IMR-90 (cell line): ENCODE results near the gene ITGB4. TPM values are rescaled to one million over a fixed set of nuclear protein-coding genes. Genes with fewer than 3 reads are reported as not detected.

Source experiments
- ATAC-seq: fragments of 200-7000 bp; cut with Tn5 transposase; 2 replicates; pipeline ENCODE4 v1.9.1; 2020; ENCODE audit warnings: low read depth, mild to moderate bottlenecking, moderate library complexity
- BruUV-seq: library from RNA; stranded (reverse); fragments of 400-500 nt; replicated peaks from 2 replicates; lab custom pipeline; 2021; lab: Mats Ljungman, UMichigan
- CTCF ChIA-PET: fragments of 300-600 bp; formaldehyde crosslinking; extraction: SDS; loops from one replicate; lab custom pipeline; 2021; ENCODE audit warnings: antibody characterized with exemption; lab: Yijun Ruan, JAX
- POLR2A ChIA-PET: fragments of 300-600 bp; sonication (Branson Sonifier 250); formaldehyde crosslinking; loops from one replicate; lab custom pipeline; 2022; ENCODE audit warnings: antibody characterized with exemption; ENCODE audit not compliant: unreplicated experiment; lab: Charles Lee
- DNase-seq: peaks from one replicate; pipeline ENCODE4 v3.0.0; 2013
- H2AFZ ChIP-seq: replicated peaks from 2 replicates; pipeline ENCODE3; 2013; ENCODE audit warnings: low read length, mild to moderate bottlenecking; ENCODE audit not compliant: poor library complexity
- H2AK5ac ChIP-seq: 2 replicates; pipeline ENCODE4 v1.6.1; 2013; ENCODE audit warnings: low read depth, low read length, inconsistent platforms
- H2AK9ac ChIP-seq: replicated peaks from 2 replicates; pipeline ENCODE3; 2013; ENCODE audit warnings: mild to moderate bottlenecking, low read depth, low read length, moderate library complexity; ENCODE audit not compliant: poor library complexity
- H2BK120ac ChIP-seq: 2 replicates; pipeline ENCODE4 v1.6.1; 2013; ENCODE audit warnings: low read depth, low read length, inconsistent platforms
- H2BK15ac ChIP-seq: 3 replicates; pipeline ENCODE4 v1.6.1; 2013; ENCODE audit warnings: low read depth, low read length, inconsistent platforms
- H2BK20ac ChIP-seq: 2 replicates; pipeline ENCODE4 v1.6.1; 2013; ENCODE audit warnings: low read depth, mild to moderate bottlenecking, inconsistent platforms, low read length, moderate library complexity
- H2BK5ac ChIP-seq: 2 replicates; pipeline ENCODE4 v1.6.1; 2013; ENCODE audit warnings: mild to moderate bottlenecking, low read depth, low read length, inconsistent platforms; ENCODE audit not compliant: poor library complexity, severe bottlenecking
- H3K14ac ChIP-seq: replicated peaks from 2 replicates; pipeline ENCODE4 v1.6.1; 2013; ENCODE audit warnings: low read depth, low read length, inconsistent platforms
- H3K18ac ChIP-seq: 2 replicates; pipeline ENCODE4 v1.6.1; 2013; ENCODE audit warnings: low read depth, low read length, control low read depth
- H3K23ac ChIP-seq: 2 replicates; pipeline ENCODE4 v1.6.1; 2013; ENCODE audit warnings: low read depth, low read length, inconsistent platforms
- H3K27ac ChIP-seq: 2 replicates; pipeline ENCODE4 v1.5.1; 2013; ENCODE audit warnings: mild to moderate bottlenecking, control low read depth, low read length; ENCODE audit not compliant: insufficient read depth
- H3K27me3 ChIP-seq: 2 replicates; pipeline ENCODE4 v1.6.1; 2013; ENCODE audit warnings: low read length; ENCODE audit not compliant: control insufficient read depth, insufficient read depth
- H3K36me3 ChIP-seq: 2 replicates; pipeline ENCODE4 v1.6.1; 2013; ENCODE audit warnings: low read length, mixed read lengths; ENCODE audit not compliant: control insufficient read depth, insufficient read depth
- H3K4ac ChIP-seq: 2 replicates; pipeline ENCODE4 v1.6.1; 2013; ENCODE audit warnings: low read depth, low read length, inconsistent platforms
- H3K4me1 ChIP-seq: 2 replicates; pipeline ENCODE4 v1.6.1; 2013; ENCODE audit warnings: low read length, mixed read lengths; ENCODE audit not compliant: control insufficient read depth, insufficient read depth
- H3K4me2 ChIP-seq: 2 replicates; pipeline ENCODE4 v1.6.1; 2013; ENCODE audit warnings: low read depth, mild to moderate bottlenecking, control low read depth, low read length, moderate library complexity
- H3K4me3 ChIP-seq: 2 replicates; pipeline ENCODE4 v1.5.1; 2013; ENCODE audit warnings: low read depth, mild to moderate bottlenecking, control low read depth, low read length, moderate library complexity; ENCODE audit not compliant: insufficient read depth
- H3K56ac ChIP-seq: 2 replicates; pipeline ENCODE4 v1.6.1; 2013; ENCODE audit warnings: low read length, inconsistent platforms; ENCODE audit not compliant: insufficient read depth; ENCODE audit errors: extremely low read depth
- H3K79me1 ChIP-seq, 2 experiments: 2 replicates each; pipeline ENCODE4 v1.6.1; 2013; ENCODE audit warnings: low read length in 2 of 2, inconsistent platforms in 1 of 2, low read depth in 1 of 2
- H3K9ac ChIP-seq: 2 replicates; pipeline ENCODE4 v1.6.1; 2013; ENCODE audit warnings: low read depth, low read length, control low read depth
- H3K9me1 ChIP-seq: 2 replicates; pipeline ENCODE4 v1.6.1; 2013; ENCODE audit warnings: low read length, inconsistent platforms; ENCODE audit not compliant: insufficient read depth
- H3K9me3 ChIP-seq: 2 replicates; pipeline ENCODE4 v1.6.1; 2013; ENCODE audit warnings: low read length; ENCODE audit not compliant: control insufficient read depth, insufficient read depth
- H4K20me1 ChIP-seq: 2 replicates; pipeline ENCODE4 v1.6.1; 2013; ENCODE audit warnings: low read length, inconsistent platforms; ENCODE audit not compliant: insufficient read depth
- H4K5ac ChIP-seq: 2 replicates; pipeline ENCODE4 v1.6.1; 2013; ENCODE audit warnings: mild to moderate bottlenecking, low read depth, low read length, control low read depth
- H4K8ac ChIP-seq, 2 experiments: 2 replicates each; pipeline ENCODE4 v1.6.1; 2013; ENCODE audit warnings: low read depth in 2 of 2, low read length in 2 of 2, control low read depth in 1 of 2, inconsistent platforms in 1 of 2
- H4K91ac ChIP-seq: 2 replicates; pipeline ENCODE4 v1.6.1; 2013; ENCODE audit warnings: low read depth, low read length, inconsistent platforms; ENCODE audit not compliant: insufficient read depth
- BHLHE40 ChIP-seq: fragments of 150-350 bp; IDR thresholded peaks from 2 replicates; pipeline ENCODE4 v1.6.1; 2016; ENCODE audit warnings: mild to moderate bottlenecking, low read depth, low read length
- CEBPB ChIP-seq: IDR thresholded peaks from 2 replicates; pipeline ENCODE4 v1.6.1; 2012; ENCODE audit warnings: low read depth, low read length, improper control_type of control experiment
- CHD1 ChIP-seq: IDR thresholded peaks from 2 replicates; pipeline ENCODE4 v1.6.1; 2012; ENCODE audit warnings: low read depth, low read length, improper control_type of control experiment
- FOS ChIP-seq: fragments of 150-350 bp; IDR thresholded peaks from 2 replicates; pipeline ENCODE4 v1.6.1; 2016; ENCODE audit warnings: low read depth, low read length
- MAFK ChIP-seq: IDR thresholded peaks from 2 replicates; pipeline ENCODE4 v1.6.1; 2012; ENCODE audit warnings: low read depth, low read length, improper control_type of control experiment
- MAZ ChIP-seq: IDR thresholded peaks from 2 replicates; pipeline ENCODE4 v1.6.1; 2012; ENCODE audit warnings: low read depth, mild to moderate bottlenecking, low read length, improper control_type of control experiment, moderate library complexity, borderline replicate concordance
- MXI1 ChIP-seq: IDR thresholded peaks from 2 replicates; pipeline ENCODE4 v1.6.1; 2012; ENCODE audit warnings: low read depth, mild to moderate bottlenecking, low read length, moderate library complexity, borderline replicate concordance
- NFE2L2 ChIP-seq: fragments of 150-350 bp; IDR thresholded peaks from 2 replicates; pipeline ENCODE4 v1.6.1; 2016; ENCODE audit warnings: low read depth, mild to moderate bottlenecking, low read length
- POLR2A ChIP-seq: IDR thresholded peaks from 2 replicates; pipeline ENCODE4 v1.6.1; 2012; ENCODE audit warnings: mild to moderate bottlenecking, low read depth, low read length
- RCOR1 ChIP-seq: IDR thresholded peaks from 2 replicates; pipeline ENCODE4 v1.6.1; 2012; ENCODE audit warnings: mild to moderate bottlenecking, low read length, improper control_type of control experiment; ENCODE audit not compliant: insufficient replicate concordance
- RFX5 ChIP-seq: IDR thresholded peaks from 2 replicates; pipeline ENCODE4 v1.8.0; 2012; ENCODE audit warnings: low read depth, mild to moderate bottlenecking, low read length, moderate library complexity
- SMC3 ChIP-seq: fragments of 150-350 bp; IDR thresholded peaks from 2 replicates; pipeline ENCODE4 v1.6.1; 2016; ENCODE audit warnings: low read depth, mild to moderate bottlenecking, antibody characterized with exemption, low read length, moderate library complexity
- WGBS, 2 experiments: methylation state at CpG; one replicate each; pipeline versions ENCODE4 v1.1.5 to v1.1.7; 2013; ENCODE audit warnings: missing lambda C conversion rate in 2 of 2; ENCODE audit not compliant: insufficient read length in 1 of 2; ENCODE audit errors: extremely low coverage in 2 of 2; 5-methylcytosine and 5-hydroxymethylcytosine counted together
- dilution Hi-C: fragments of 300-500 bp; cut with HindIII; formaldehyde crosslinking; loops from one replicate; pipeline ENCODE4 v1.14.3; 2018; ENCODE audit warnings: low sequenced_read_pairs; ENCODE audit not compliant: unreplicated experiment
- in situ Hi-C: fragments of 300-500 bp; cut with MboI; formaldehyde crosslinking; loops from 3 replicates; pipeline ENCODE4 v1.14.3; 2019; ENCODE audit warnings: low sequenced_read_pairs, inconsistent platforms, mixed read lengths
- intact Hi-C: fragments of 100-400 bp; cut with micrococcal nuclease; formaldehyde crosslinking; loops from 2 replicates; pipeline ENCODE4 v1.10.0; 2022
- polyA plus RNA-seq, 3 experiments: library from polyadenylated mRNA; depleted of rRNA; stranded (reverse); fragments of >200 nt; gene quantifications; 2 replicates each; pipeline ENCODE4 v1.2.3, GENCODE V29; 2012; ENCODE audit warnings: low replicate concordance in 1 of 3
- total RNA-seq: library from RNA; depleted of rRNA; stranded (reverse); fragments of >200 nt; gene quantifications from 2 replicates; pipeline ENCODE4 v1.2.3, GENCODE V29; 2012
- TF ChIP-seq, protein P1 (sequence below): fragments of 150-350 bp; IDR thresholded peaks from 2 replicates; pipeline ENCODE4 v1.6.1; 2017; ENCODE audit warnings: mild to moderate bottlenecking, antibody characterized with exemption, low read length, low read depth
- TF ChIP-seq, protein P2 (sequence below): conservative IDR thresholded peaks from 2 replicates; pipeline ENCODE4 v1.5.1; 2012; ENCODE audit warnings: mild to moderate bottlenecking, low read depth, low read length, improper control_type of control experiment
- TF ChIP-seq, protein P3 (sequence below): fragments of 150-350 bp; IDR thresholded peaks from 2 replicates; pipeline ENCODE4 v1.6.1; 2016; ENCODE audit warnings: low read depth, mild to moderate bottlenecking, low read length, moderate library complexity, borderline replicate concordance

Gene ITGB4
- total and polyA plus RNA-seq, 2 of the 4 experiments (the other 2 are of a cell fraction): under 0.01 to 0.27 TPM

DNA sequence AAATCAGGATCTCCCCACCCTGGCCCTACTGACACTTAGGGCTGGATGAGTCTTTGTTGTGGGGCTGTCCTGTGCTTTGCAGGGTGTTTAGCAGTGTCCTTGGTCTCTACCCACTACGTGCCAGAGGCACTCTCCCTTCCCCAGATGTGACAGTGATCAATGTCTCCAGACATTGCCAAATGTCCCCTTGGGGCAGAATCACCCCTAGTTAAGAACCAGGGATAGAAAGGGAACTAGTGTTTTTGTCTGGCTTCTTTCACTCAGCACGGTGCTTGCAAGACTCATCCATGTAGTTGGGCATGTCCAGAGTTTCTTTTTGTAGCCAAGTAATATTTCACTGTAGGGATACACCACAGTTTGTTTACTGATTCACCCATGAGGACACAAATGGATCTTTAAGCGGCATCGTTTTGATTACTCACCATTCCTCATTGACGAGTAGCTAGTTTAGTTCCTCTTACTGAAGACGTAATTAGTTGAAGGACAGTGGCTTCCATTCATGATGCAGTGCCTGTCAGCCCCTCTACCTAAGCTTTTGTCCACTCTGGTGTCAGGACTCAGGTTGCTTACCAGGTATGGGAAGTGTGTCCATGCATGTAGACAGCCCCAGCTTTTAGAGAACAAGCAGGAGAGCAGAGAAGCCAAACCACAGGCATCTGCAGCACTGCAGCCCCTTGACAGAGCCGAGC lies 26.0 kb upstream of the ITGB4 start:
- no peaks in the 10 kb centered on the region for H3K27me3 ChIP-seq
- H3K23ac ChIP-seq: peak overlapping the region; percentile 56; the same call in 1 of the 2 replicates
- DNase-seq (peak; percentile 48), ATAC-seq (no peak)
- H4K8ac ChIP-seq: no peak overlapping the region
- H4K5ac ChIP-seq: no peak overlapping the region
- BruUV-seq: no TSS peak
- no peak overlapping the region for H2AK9ac ChIP-seq
- no peak overlapping the region for H3K4me2 ChIP-seq
- ChIA-PET CTCF (no interaction called here), POLR2A (no interaction called here)
- in situ Hi-C loops: no loop called here
- 100% methylated on average over 1 of the region's 7 CpGs; no CpG with 5 or more reads in 1 of the 2 experiments for WGBS, 2 experiments
- no peak overlapping the region for H2AK5ac ChIP-seq
- intact Hi-C loops: no loop called here
- H2BK5ac ChIP-seq: no peak overlapping the region
- dilution Hi-C loops: no loop called here
- H2BK15ac ChIP-seq: no peak overlapping the region
- H3K36me3 ChIP-seq: peaks cover 42% of the 10 kb centered on the region
- TF ChIP-seq NFE2L2 (no peak), CHD1 (no peak), RFX5 (no peak), BHLHE40 (no peak), SMC3 (no peak), FOS (no peak), MAZ (no peak), POLR2A (no peak), MXI1 (no peak), CEBPB (no peak), RCOR1 (no peak), MAFK (no peak)
- TF ChIP-seq, protein P1, sequence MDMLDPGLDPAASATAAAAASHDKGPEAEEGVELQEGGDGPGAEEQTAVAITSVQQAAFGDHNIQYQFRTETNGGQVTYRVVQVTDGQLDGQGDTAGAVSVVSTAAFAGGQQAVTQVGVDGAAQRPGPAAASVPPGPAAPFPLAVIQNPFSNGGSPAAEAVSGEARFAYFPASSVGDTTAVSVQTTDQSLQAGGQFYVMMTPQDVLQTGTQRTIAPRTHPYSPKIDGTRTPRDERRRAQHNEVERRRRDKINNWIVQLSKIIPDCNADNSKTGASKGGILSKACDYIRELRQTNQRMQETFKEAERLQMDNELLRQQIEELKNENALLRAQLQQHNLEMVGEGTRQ: no peak
- TF ChIP-seq, protein P2, sequence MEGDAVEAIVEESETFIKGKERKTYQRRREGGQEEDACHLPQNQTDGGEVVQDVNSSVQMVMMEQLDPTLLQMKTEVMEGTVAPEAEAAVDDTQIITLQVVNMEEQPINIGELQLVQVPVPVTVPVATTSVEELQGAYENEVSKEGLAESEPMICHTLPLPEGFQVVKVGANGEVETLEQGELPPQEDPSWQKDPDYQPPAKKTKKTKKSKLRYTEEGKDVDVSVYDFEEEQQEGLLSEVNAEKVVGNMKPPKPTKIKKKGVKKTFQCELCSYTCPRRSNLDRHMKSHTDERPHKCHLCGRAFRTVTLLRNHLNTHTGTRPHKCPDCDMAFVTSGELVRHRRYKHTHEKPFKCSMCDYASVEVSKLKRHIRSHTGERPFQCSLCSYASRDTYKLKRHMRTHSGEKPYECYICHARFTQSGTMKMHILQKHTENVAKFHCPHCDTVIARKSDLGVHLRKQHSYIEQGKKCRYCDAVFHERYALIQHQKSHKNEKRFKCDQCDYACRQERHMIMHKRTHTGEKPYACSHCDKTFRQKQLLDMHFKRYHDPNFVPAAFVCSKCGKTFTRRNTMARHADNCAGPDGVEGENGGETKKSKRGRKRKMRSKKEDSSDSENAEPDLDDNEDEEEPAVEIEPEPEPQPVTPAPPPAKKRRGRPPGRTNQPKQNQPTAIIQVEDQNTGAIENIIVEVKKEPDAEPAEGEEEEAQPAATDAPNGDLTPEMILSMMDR: no peak
- TF ChIP-seq, protein P3, sequence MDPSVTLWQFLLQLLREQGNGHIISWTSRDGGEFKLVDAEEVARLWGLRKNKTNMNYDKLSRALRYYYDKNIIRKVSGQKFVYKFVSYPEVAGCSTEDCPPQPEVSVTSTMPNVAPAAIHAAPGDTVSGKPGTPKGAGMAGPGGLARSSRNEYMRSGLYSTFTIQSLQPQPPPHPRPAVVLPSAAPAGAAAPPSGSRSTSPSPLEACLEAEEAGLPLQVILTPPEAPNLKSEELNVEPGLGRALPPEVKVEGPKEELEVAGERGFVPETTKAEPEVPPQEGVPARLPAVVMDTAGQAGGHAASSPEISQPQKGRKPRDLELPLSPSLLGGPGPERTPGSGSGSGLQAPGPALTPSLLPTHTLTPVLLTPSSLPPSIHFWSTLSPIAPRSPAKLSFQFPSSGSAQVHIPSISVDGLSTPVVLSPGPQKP: no peak
- H3K9ac ChIP-seq: no peak overlapping the region
- H4K20me1 ChIP-seq: peaks cover 69% of the 10 kb centered on the region
- no peak overlapping the region for H3K18ac ChIP-seq
- H3K4ac ChIP-seq: no peak overlapping the region
- H3K9me1 ChIP-seq: peaks cover 44% of the 10 kb centered on the region
- H3K79me1 ChIP-seq: peaks cover 49 to 91% of the 10 kb centered on the region in 2 experiments
- no peak overlapping the region; the same call in 1 of the 2 replicates for H3K14ac ChIP-seq
- no peak overlapping the region for H3K4me3 ChIP-seq
- no peaks in the 10 kb centered on the region for H3K9me3 ChIP-seq
- H3K27ac ChIP-seq: no peak overlapping the region
- H3K4me1 ChIP-seq: peaks cover 24% of the 10 kb centered on the region
- no peak overlapping the region for H2AFZ ChIP-seq
- no peak overlapping the region for H3K56ac ChIP-seq
- H2BK120ac ChIP-seq: no peak overlapping the region
- no peak overlapping the region for H4K91ac ChIP-seq
- no peak overlapping the region for H2BK20ac ChIP-seq
